HepG2 (cell line): ENCODE data around the gene PRODH. TPM values are rescaled to one million over a fixed set of nuclear protein-coding genes. Genes with fewer than 3 reads are reported as not detected.

Source experiments
- AKAP8 ChIP-seq: sonication (generic); formaldehyde crosslinking; IDR thresholded peaks from 2 replicates; pipeline ENCODE4 v1.5.1; 2020; ENCODE audit warnings: mild to moderate bottlenecking, missing genetic modification reagents
- ATF4 ChIP-seq, 2 experiments: fragments of 450-650 bp in 1 of 2; sonication (generic) in 1 of 2; formaldehyde crosslinking; IDR thresholded peaks; 2 replicates each; pipeline versions ENCODE4 v1.5.0 to v1.8.0; 2020 to 2022; ENCODE audit warnings: mild to moderate bottlenecking in 1 of 2, missing genetic modification reagents in 1 of 2
- BATF2 ChIP-seq: sonication (generic); formaldehyde crosslinking; IDR thresholded peaks from 2 replicates; pipeline ENCODE4 v1.8.0; 2022; ENCODE audit warnings: mild to moderate bottlenecking, missing genetic modification reagents, moderate library complexity
- FOSL2 ChIP-seq: sonication (generic); formaldehyde crosslinking; IDR thresholded peaks from 2 replicates; pipeline ENCODE4 v1.4.0; 2020; ENCODE audit warnings: missing genetic modification reagents
- HNRNPLL ChIP-seq: fragments of 200-400 bp; formaldehyde crosslinking; IDR thresholded peaks from 2 replicates; pipeline ENCODE4 v1.6.1; 2017; ENCODE audit warnings: mild to moderate bottlenecking, low read depth, low read length; ENCODE audit not compliant: poor library complexity, severe bottlenecking
- MAFF ChIP-seq: IDR thresholded peaks from 2 replicates; pipeline ENCODE4 v1.6.1; 2011; ENCODE audit warnings: low read depth, low read length, improper control_type of control experiment
- MXD3 ChIP-seq: IDR thresholded peaks from 2 replicates; pipeline ENCODE4 v1.6.1; 2016; ENCODE audit warnings: mild to moderate bottlenecking, missing biosample characterization, missing genetic modification reagents
- NCOR1 ChIP-seq: fragments of 200-600 bp; sonication (generic); IDR thresholded peaks from 2 replicates; pipeline ENCODE4 v1.7.0; 2017; ENCODE audit warnings: antibody characterized with exemption, low read length, borderline replicate concordance
- NFYC ChIP-seq: IDR thresholded peaks from 2 replicates; pipeline ENCODE4 v1.6.1; 2016; ENCODE audit warnings: missing genetic modification reagents, missing compliant biosample characterization
- ZFP36L2 ChIP-seq: sonication (generic); formaldehyde crosslinking; IDR thresholded peaks from 2 replicates; pipeline ENCODE4 v1.4.0; 2020; ENCODE audit warnings: missing genetic modification reagents
- ZNF205 ChIP-seq: IDR thresholded peaks from 2 replicates; pipeline ENCODE4 v1.6.1; 2018; ENCODE audit warnings: missing biosample characterization, missing genetic modification reagents
- ZNF317 ChIP-seq: sonication (generic); formaldehyde crosslinking; IDR thresholded peaks from 2 replicates; pipeline ENCODE4 v1.5.0; 2020; ENCODE audit warnings: mild to moderate bottlenecking, missing genetic modification reagents
- ZNF430 ChIP-seq: sonication (generic); formaldehyde crosslinking; IDR thresholded peaks from 2 replicates; pipeline ENCODE4 v1.9.0; 2021; ENCODE audit warnings: mild to moderate bottlenecking, missing genetic modification reagents
- polyA plus RNA-seq, 8 experiments: library from polyadenylated mRNA; depleted of rRNA in 3 of 8; stranded (reverse) in 7 of 8; unstranded in 1 of 8; fragments of >200 nt; fragmentation: Illumina TruSeq in 4 of 8; extraction: Trizol in 4 of 8; gene quantifications; 2 replicates each; pipeline versions ENCODE4 v1.2.1 to v1.2.3, GENCODE V29; 2011 to 2016; ENCODE audit warnings: low read depth in 4 of 8, missing spikeins in 1 of 8, mixed read lengths in 1 of 8; ENCODE audit not compliant: insufficient read depth in 1 of 8
- total RNA-seq, 5 experiments: library from RNA; depleted of rRNA; stranded (reverse); fragments of >200 nt; fragmentation: Illumina TruSeq; extraction: Trizol; gene quantifications; 2 replicates each; pipeline ENCODE4 v1.2.3, GENCODE V29; 2016; ENCODE audit warnings: low read depth in 1 of 5

PRODH gene
- total and polyA plus RNA-seq, 2 of the 13 experiments (the other 11 are each of a cell fraction or from before 2014, with no cell fraction given): 0.29 to 0.30 TPM

- peak; percentile 43; the same call in 1 of the 2 replicates for TF ChIP-seq MXD3 (CRISPR knock-in tag)
- no peak for TF ChIP-seq BATF2
- no peak for TF ChIP-seq AKAP8 (CRISPR knock-in tag)
- 0 out of 2 replicates have a peak, but pooled peaks have one; percentile 24 for TF ChIP-seq ZNF430 (CRISPR knock-in tag)
- TF ChIP-seq ATF4 (CRISPR knock-in tag; IDR thresholded peaks at IDR 0.05): no peak
- TF ChIP-seq NCOR1: no peak
- 0 out of 2 replicates have a peak, but pooled peaks have one; percentile 25 for TF ChIP-seq FOSL2 (CRISPR knock-in tag)
- 0 out of 2 replicates have a peak, but pooled peaks have one; percentile 29 for TF ChIP-seq ZNF317 (CRISPR knock-in tag)
- no peak for TF ChIP-seq MAFF
- no peak for TF ChIP-seq NFYC (CRISPR knock-in tag)
- peak; percentile 77; the same call in 1 of the 2 replicates for TF ChIP-seq ZFP36L2 (CRISPR knock-in tag)
- no peak for TF ChIP-seq ZNF205 (CRISPR knock-in tag)
- no peak for TF ChIP-seq HNRNPLL
Measured at GRCh38 chr22:18968011-18968749, 32.1 kb upstream of the PRODH start (continued).
